GM21529 (cell line): Measurements from ENCODE around the gene CYP2A6.
"Not testable (repeated sequence)": the region's sequence is repeated elsewhere in the genome, so short reads cannot be mapped to it uniquely, and the experiment has no call there.

Experiments
- ATAC-seq: cut with Tn5 transposase; IDR thresholded peaks from one replicate; pipeline ENCODE4 v1.9.1; 2021; ENCODE audit not compliant: unreplicated experiment

The CYP2A6 gene, protein sequence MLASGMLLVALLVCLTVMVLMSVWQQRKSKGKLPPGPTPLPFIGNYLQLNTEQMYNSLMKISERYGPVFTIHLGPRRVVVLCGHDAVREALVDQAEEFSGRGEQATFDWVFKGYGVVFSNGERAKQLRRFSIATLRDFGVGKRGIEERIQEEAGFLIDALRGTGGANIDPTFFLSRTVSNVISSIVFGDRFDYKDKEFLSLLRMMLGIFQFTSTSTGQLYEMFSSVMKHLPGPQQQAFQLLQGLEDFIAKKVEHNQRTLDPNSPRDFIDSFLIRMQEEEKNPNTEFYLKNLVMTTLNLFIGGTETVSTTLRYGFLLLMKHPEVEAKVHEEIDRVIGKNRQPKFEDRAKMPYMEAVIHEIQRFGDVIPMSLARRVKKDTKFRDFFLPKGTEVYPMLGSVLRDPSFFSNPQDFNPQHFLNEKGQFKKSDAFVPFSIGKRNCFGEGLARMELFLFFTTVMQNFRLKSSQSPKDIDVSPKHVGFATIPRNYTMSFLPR

GRCh38 chr19:40850277-40850676 is at the start of gene CYP2A6:
CYP2A6 (minus strand) TSS chr19:40850447; CDS start chr19:40850426, 21 bp downstream.
- not testable (repeated sequence) for ATAC-seq

GRCh38 chr19:40899964-40900363 is 49.7 kb upstream of the CYP2A6 start:
- ATAC-seq, result not testable (repeated sequence)

DNA sequence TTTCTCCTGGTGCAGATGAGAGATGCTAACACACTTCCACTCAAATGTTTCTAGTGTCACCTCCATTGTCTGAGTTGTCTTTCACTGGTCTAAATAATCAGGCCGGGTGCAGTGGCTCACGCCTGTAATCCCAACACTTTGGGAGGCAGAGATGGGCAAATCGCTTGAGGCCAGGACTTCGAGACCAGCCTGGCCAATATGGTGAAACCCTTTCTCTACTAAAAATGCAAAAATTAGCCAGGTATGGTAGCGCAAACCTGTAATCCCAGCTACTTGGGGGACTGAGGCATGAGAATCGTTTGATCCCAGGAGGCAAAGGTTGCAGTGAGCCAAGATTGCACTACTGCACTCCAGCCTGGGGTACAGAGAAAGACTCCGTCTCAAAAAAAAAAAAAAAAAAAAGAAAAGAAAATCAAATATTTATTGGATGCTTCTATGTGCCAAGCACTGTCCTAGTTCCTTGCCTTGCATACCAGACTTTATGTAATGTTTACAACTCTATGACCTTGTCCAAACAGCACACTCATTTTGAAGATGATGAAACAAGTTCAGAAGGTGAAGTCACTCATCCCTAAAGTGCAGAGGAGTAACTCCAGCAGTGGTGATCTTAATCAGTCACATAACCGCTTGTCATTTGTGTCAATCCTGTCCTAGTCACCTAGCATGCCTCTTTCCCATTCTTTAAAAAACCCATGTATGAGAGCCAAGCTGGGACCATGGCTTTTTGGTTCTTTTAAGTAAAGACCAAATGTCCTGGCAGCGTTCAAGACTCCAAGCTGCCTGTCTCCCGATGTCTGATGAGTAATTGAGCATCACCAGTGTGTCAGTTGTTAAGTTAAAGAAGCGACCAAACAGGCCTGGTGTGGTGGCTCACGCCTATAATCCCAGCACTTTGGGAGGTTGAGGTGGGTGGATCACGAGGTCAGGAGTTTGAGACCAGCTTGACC is 46.9 kb upstream of the CYP2A6 start:
- not testable (repeated sequence) for ATAC-seq

GRCh38 chr19:40896418-40896796 is 46.2 kb upstream of the CYP2A6 start:
- no peak for ATAC-seq

- ATAC-seq, result no peak
Observed at GRCh38 chr19:40893112-40893511, 42.9 kb upstream of the CYP2A6 start.

- no peak for ATAC-seq
Observed at GRCh38 chr19:40889366-40889765, 39.1 kb upstream of the CYP2A6 start.

DNA sequence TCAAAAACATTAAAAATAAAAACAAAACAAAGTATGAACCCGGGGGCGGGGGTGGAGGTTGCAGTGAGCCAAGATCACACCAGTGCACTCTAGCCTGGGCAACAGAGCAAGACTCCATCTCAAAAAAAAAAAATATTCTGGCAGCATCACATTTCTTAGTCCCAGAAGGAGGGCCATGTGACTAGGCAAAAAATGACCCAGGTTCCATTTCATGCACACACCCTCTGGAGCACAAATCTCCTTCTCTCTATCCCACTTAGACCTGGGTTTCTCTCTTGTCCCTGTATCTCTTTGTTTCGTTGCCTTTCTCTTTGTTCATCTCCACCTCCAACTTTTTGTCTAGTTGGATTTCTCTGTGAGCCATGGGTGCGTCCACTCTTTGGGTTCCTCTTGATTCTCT is 37.9 kb upstream of the CYP2A6 start:
- ATAC-seq, result no peak

DNA sequence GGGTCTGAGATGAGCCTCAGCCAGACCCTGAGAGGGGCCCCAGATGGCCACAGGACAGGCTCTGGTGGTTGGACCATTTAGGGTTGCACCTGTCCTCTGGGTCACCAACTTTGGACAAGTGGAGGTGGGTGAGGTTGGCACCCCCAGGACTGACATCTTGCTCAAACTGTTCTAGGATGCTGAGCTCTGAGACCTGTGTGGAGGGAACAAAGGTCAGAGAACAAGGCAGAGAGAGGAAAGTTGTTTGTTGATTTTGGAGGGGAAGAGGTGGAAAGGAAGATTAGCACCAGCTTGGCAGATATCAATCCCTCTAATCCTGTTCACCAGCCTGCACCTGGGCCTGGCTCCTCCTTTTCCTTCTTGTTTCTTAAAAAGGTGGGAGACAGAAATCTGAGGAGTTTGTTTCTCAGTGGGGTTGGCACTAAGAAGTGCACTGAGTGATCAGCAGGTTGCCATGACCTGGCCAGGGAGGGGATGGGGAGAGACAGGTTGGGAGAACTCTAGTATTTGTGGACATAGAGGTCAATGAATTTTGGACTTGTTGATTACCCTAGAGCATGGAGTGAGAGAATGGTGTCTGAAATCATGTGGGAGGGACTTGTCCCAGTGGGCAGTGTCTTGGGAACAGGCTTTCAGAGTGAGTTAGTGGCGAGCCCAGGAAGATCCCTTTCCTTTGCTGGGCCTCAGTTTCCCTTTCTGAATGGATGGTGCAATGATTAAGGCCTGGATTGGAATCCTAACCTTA is 34.1 kb upstream of the CYP2A6 start:
- ATAC-seq, result not testable (repeated sequence)

- ATAC-seq, result not testable (repeated sequence)
Observed at GRCh38 chr19:40882062-40882461, 31.8 kb upstream of the CYP2A6 start, which contains the start of gene CYP2A7. CYP2A7 (minus strand) TSS chr19:40882231; CDS start chr19:40882210, 21 bp downstream.

DNA sequence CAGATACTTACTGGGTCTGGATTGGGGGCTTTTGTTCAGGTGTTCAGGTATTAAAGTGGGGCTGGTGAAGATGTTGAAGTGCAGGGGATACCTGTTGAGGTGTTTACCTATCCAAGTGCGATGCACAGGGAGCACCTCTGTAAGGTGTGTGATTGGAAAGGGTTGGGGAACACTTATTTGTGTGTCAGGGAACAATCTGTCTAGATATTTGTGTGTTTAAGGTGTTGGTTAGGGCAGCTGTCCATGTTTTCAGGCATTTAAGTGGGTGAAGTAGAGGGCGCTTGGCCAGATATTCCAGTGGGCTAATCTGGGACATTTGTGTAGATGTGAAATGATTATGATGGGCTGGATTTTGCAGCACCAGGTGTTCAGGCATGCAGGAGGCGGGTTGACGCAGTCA is 29.1 kb upstream of the CYP2A6 start:
- not testable (repeated sequence) for ATAC-seq

- not testable (repeated sequence) for ATAC-seq
Observed at GRCh38 chr19:40875526-40875951, 25.3 kb upstream of the CYP2A6 start.

DNA sequence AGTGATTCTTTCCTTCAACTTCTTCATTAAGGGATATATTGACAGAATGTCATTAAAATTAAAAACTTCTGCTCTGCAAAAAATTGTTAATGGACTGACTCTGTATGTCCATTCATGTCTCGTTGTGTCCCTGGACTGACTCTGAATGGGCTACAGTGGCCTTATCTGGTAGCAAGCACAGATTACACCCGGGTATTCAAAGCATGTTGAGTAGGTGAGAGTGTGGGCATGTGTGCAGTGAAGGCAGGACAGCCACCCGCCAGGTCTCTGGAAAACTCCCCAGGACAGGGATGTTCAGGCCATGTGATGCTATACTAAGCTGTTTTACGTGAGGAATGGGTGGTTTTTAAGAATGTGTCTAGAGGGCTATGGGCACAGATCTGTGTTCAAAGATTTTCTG is 24.6 kb upstream of the CYP2A6 start:
- not testable (repeated sequence) for ATAC-seq

- ATAC-seq, result not testable (repeated sequence)
Observed at GRCh38 chr19:40873873-40874272, 23.6 kb upstream of the CYP2A6 start.

GRCh38 chr19:40872209-40872608 is 22.0 kb upstream of the CYP2A6 start:
- no peak for ATAC-seq

DNA sequence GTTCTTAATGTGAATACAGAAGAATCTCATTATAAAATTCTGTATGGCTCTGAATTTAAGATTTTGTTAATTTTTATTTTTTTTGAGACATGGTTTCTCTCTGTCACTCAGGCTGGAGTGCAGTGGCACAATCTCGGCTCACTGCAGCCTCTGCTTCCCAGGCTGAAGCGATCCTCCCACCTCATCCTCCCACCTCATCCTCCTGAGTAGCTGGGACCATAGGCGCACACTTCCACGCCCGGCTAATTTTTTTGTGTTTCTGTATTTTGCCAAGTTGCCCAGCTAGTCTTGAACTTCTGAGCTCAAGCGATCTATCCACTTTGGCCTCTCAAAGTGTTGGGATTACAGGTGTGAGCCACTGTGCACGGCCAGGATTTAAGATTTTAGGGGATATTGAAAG is 17.5 kb upstream of the CYP2A6 start:
- ATAC-seq, result no peak

- not testable (repeated sequence) for ATAC-seq
Observed at GRCh38 chr19:40864739-40865496, 14.7 kb upstream of the CYP2A6 start.

- ATAC-seq, result no peak
Observed at GRCh38 chr19:40862785-40863184, 12.5 kb upstream of the CYP2A6 start.

- ATAC-seq, result no peak
Observed at GRCh38 chr19:40862333-40862732, 12.1 kb upstream of the CYP2A6 start.

- ATAC-seq, result no peak
Observed at GRCh38 chr19:40858109-40858508, 7.9 kb upstream of the CYP2A6 start.
